ENCODE results near the gene SUB1.
"Not testable (repeated sequence)": the region's sequence is repeated elsewhere in the genome, so short reads cannot be mapped to it uniquely, and the experiment has no call there.

Gene SUB1

GRCh38 chr5:32551865-32552264, 33.5 kb upstream of the SUB1 start:
- DNase-seq (ENCODE audit: low read depth): peak; percentile 27
- no peak overlapping the region for H3K4me3 ChIP-seq (ENCODE audit: low read depth, low read length)
- TF ChIP-seq POLR2A (IDR thresholded peaks at IDR 0.05; ENCODE audit: extremely low read depth, insufficient read length) (no peak), CTCF (IDR thresholded peaks at IDR 0.05; ENCODE audit: low read depth, low read length) (no peak), MAX (IDR thresholded peaks at IDR 0.05; ENCODE audit: low read depth, low read length) (no peak), MYC (IDR thresholded peaks at IDR 0.05; ENCODE audit: low read depth, low read length) (no peak)

- not testable (repeated sequence) for H3K4me3 ChIP-seq (ENCODE audit: low read depth, low read length); DNase-seq (ENCODE audit: low read depth)
Measured at GRCh38 chr5:32552491-32552890, 32.9 kb upstream of the SUB1 start.

- TF ChIP-seq POLR2A (IDR thresholded peaks at IDR 0.05; ENCODE audit: extremely low read depth, insufficient read length) (no peak), CTCF (IDR thresholded peaks at IDR 0.05; ENCODE audit: low read depth, low read length) (no peak), MYC (IDR thresholded peaks at IDR 0.05; ENCODE audit: low read depth, low read length) (no peak), MAX (IDR thresholded peaks at IDR 0.05; ENCODE audit: low read depth, low read length) (no peak)
Measured at GRCh38 chr5:32552936-32553335, 32.4 kb upstream of the SUB1 start.

GRCh38 chr5:32554181-32554780, 31.1 kb upstream of the SUB1 start:
- not testable (repeated sequence) for H3K4me3 ChIP-seq (ENCODE audit: low read depth, low read length)
- peak; percentile 53 for DNase-seq (ENCODE audit: low read depth)

More at GRCh38 chr5:32552936-32553335, 32.4 kb upstream of the SUB1 start:
- no peak overlapping the region for H3K4me3 ChIP-seq (ENCODE audit: low read depth, low read length)
- DNase-seq (ENCODE audit: low read depth): no peak

- not testable (repeated sequence) for DNase-seq (ENCODE audit: low read depth); H3K4me3 ChIP-seq (ENCODE audit: low read depth, low read length)
Measured at GRCh38 chr5:32556543-32556942, 28.8 kb upstream of the SUB1 start.

GRCh38 chr5:32559411-32559810, 25.9 kb upstream of the SUB1 start:
- no peak for DNase-seq (ENCODE audit: low read depth)
- TF ChIP-seq MYC (IDR thresholded peaks at IDR 0.05; ENCODE audit: low read depth, low read length) (no peak), MAX (IDR thresholded peaks at IDR 0.05; ENCODE audit: low read depth, low read length) (no peak), CTCF (IDR thresholded peaks at IDR 0.05; ENCODE audit: low read depth, low read length) (no peak), POLR2A (IDR thresholded peaks at IDR 0.05; ENCODE audit: extremely low read depth, insufficient read length) (no peak)

GRCh38 chr5:32559921-32560320, 25.4 kb upstream of the SUB1 start:
- no peak overlapping the region for H3K4me3 ChIP-seq (ENCODE audit: low read depth, low read length)
- TF ChIP-seq CTCF (IDR thresholded peaks at IDR 0.05; ENCODE audit: low read depth, low read length): no peak
- no peak for TF ChIP-seq MAX (IDR thresholded peaks at IDR 0.05; ENCODE audit: low read depth, low read length)
- no peak for TF ChIP-seq POLR2A (IDR thresholded peaks at IDR 0.05; ENCODE audit: extremely low read depth, insufficient read length)
- no peak for TF ChIP-seq MYC (IDR thresholded peaks at IDR 0.05; ENCODE audit: low read depth, low read length)

More at GRCh38 chr5:32559411-32559810, 25.9 kb upstream of the SUB1 start:
- H3K4me3 ChIP-seq (ENCODE audit: low read depth, low read length): no peak overlapping the region

More at GRCh38 chr5:32559921-32560320, 25.4 kb upstream of the SUB1 start:
- DNase-seq (ENCODE audit: low read depth): no peak
